CD4-positive, alpha-beta T cell treated with Interleukin-17A for 4 hours (primary cell): ENCODE measurements around the gene PCSK6.

Experiments
- DNase-seq: peaks from one replicate; pipeline ENCODE4 v3.0.0-alpha.2; 2020; ENCODE audit warnings: mixed read lengths

PCSK6 gene

DNA sequence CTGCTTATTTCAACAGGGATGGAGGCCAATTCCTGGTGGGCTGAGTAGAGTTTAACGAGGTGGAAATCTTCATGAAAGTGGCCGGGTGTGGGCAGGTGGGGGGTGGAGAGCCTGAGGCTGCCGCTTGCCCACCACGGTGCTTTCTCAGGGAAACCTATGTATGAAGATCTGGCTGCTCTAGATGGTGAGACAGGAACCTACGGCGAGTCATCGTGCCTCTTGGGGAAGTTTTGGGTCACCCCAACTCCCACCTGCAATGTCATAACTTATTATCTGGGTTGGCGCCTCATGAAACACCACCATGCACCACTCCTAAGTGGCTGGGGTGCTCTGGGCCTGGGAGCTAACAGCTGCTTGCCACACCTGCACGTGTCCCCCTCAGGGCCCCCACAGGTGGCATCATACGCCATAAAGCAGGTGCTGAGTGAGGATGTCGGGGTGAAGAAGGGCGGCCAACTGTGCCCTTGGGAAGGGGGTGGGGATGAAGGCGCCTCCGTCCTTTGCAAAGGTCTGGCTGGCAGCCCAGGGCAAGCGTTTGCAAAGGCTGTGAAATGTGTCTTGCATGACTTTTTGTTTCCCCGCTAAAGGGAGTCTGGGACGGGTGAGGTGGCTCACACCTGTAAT is 166.5 kb downstream of the PCSK6 start:
- DNase-seq, result no peak

DNA sequence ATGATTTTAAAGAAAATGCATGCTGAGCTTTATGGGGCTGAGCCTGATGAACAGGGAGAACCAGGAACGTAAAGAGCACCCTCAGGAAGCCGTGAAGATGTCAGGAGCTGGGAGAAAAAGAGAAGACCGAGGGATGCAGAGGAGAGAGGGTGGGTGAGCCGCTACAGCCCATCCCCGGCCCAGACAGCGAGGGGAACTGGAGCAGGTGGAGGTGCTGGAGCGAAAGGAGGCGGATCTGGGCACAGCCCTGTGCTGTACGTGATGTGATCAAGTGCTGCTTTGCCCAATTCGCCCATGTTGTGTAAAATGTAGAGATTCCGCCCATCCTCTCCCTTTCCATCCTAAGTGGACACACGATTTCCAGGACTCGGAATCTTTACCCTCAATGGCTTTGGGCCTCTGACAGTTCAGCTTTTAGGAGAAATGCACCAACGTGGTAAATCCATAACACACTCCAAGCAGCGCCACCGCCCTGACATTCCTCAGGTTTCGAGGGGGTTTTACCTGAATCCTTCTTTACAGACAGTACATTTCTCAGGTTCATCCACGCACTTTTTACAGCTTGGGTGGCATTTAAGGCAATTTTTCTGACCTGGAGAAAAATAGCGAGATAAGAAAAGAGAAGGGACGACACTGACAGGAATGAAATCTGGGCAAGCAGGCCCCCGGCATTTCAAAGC is 167.4 kb downstream of the PCSK6 start:
- no peak for DNase-seq

DNA sequence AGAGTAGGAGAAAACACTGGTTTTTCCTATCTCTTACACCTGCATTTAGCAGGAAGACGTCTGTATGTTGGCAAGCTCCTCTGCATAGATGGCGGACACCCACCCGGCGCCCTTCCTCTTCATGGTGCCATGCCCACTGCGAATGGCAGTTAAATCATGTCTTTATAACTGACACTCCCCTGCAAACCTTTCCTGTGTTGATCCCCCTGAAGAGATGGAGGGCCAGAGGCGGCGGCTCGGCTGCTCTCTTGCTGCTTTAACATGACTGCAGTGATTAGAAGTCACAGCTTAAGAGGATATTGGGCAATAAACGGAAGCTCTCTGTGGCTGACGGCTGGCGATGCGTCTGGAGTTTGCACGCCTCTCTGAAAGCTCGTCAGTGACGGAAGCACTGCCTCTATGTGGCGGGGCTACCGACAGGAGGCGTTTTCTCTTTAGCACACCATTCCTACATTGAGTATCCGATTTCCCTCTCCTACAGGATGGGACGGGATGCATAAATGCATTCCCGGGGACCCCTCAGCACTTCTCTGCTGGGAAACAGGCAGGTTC is 168.9 kb downstream of the PCSK6 start:
- DNase-seq, result peak; percentile 70

DNA sequence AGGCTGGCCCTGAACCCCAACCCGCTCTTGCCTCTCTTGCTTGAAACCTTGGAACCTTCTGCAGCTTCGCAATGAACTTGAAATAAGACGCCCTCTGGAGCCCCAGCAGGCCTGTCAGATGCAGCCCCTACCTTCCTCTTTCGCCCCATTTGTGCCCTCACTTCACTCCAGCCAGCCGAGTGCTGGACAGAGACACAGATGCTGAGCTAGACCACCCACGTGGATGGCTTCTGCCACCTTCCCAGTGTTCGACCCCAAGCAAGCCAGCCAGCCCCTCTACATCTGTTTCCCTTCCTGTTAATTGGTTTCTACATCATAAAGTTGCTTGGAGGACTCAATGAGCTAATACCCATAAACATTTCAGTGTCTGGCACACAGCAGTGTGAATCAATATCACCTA is 170.7 kb downstream of the PCSK6 start:
- DNase-seq, result no peak

DNA sequence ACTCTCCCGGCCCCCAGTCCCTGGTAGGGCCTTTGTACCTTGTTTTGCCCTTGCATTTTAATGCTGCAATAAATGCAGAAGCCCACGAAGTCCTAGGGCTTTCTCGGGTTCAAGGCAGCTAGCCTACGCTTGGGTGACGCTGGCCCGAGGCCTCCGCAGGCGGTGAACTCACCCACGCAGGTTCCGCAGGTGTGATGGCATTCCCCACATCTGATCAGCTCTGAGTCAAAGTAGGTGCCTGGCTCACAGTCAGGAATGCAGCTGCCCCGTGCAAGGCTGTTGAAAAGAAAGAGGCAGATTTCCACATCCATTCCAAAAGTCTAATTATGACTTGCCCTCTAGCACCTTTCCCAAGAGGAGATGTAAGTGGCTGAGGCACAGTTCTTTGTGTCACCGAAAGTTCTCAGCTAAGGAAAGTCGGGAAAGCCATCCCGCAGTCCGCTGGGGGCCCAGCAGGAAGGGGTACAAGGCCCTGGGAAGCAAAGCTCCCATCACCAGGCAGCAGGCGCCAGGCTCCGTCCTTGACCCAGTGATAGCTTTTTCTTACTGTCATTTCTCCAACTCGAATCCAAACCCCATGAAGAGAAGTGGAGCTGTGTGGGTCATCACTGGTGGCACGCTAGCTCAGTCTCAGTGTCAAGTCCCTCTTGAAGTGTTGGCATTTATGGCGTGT is 171.2 kb downstream of the PCSK6 start:
- DNase-seq, result no peak

DNA sequence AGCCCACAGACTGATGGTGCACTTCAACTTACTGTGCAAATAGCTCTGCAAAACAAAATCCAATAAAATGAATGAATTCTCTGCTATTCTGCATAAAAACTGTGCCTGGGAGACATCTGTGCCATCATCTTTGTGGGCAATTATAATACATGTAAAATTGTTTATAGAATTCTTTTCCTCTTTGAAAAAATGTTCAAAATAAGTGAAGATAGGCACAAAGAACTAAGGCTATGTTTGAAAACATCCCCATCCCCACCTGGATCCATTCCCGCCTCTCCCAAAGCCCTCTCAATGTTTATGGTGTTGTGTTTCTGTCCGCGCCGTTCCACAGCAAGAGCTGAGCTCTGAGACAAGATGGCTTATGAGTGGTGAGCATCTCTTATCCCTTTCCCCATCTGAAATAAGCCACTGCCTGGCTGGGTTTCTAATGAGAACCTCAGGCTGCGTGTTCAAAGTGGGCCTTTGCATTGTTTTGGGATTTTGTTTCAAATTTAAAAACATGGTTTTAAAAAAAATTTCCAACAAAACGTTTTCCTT is 172.1 kb downstream of the PCSK6 start:
- DNase-seq, result no peak

DNA sequence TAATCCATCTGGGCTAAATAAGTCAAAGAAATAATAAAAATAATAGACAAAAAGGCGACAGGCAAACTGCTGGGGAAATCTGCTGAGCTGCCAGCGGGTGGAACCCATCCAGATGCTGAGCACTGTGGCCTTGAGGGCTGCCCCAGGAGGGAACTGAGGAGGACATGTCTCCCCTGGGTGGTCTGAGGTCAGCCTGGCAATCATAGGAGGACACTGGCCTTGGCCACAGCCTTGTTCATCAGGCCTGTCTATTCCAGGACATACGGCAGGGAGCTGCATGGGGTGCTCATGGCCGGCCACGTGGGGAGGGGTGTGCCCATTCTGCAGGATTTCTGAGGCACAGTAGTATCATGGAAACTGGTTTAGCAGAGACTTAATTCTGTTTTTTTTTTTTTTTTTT is 173.0 kb downstream of the PCSK6 start:
- DNase-seq, result no peak

DNA sequence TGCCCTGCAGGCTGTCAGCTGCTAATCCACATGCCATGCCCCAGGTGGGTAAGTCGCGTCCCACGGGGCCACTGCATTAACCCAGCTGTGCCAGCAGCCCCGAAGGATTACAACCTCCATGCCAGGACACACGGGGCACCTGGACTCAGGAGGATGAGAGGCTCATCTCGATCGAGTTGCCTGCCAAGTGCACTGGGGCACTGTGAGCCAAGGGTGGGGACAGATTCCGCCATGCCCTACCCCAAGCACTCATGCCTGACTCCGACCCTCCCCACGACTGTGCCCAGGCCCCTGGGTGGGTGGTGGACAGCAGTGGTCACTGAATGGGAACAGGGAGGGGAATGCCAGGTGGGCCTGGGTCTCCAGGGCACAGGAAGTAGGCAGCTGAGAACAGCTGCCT is 173.8 kb downstream of the PCSK6 start:
- DNase-seq, result no peak

DNA sequence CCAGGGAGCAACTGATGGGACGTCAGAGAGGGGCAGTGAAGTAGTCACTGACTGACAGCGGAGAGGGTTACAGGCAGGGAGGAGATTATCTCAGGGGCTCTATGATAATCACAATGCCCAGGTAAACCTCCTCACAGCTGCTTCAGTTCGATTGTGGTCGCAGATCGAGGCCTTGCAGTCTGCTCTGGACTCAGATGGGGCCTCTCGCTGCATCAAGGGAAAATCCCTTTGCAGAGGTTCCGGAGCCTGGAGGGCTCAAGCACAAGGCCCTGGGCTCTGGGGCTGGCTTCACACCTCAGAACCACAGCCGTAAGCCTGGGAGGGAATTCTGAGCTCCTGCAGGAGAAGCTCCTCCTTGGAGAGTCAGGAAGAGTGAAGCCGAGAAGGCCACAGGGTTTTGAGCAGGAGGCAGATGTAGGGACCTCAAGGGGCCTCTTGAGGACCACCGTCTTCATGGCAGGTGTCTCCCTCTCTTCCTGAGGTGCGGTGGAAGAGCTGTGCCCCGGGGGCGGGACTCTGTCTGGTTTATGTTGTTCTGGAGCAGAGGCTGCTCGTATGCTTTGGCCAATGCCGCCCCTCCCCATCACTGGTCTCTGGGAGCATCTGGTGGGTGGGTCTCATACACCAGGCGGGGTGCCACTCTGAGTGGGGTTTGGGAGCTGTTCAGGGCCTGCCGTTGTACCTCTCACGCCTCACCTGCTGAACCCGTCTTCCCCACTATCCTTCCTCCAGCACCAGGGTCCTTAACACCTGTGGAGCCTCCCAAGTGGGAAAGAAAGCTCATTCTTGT is 175.0 kb downstream of the PCSK6 start:
- DNase-seq, result no peak

DNA sequence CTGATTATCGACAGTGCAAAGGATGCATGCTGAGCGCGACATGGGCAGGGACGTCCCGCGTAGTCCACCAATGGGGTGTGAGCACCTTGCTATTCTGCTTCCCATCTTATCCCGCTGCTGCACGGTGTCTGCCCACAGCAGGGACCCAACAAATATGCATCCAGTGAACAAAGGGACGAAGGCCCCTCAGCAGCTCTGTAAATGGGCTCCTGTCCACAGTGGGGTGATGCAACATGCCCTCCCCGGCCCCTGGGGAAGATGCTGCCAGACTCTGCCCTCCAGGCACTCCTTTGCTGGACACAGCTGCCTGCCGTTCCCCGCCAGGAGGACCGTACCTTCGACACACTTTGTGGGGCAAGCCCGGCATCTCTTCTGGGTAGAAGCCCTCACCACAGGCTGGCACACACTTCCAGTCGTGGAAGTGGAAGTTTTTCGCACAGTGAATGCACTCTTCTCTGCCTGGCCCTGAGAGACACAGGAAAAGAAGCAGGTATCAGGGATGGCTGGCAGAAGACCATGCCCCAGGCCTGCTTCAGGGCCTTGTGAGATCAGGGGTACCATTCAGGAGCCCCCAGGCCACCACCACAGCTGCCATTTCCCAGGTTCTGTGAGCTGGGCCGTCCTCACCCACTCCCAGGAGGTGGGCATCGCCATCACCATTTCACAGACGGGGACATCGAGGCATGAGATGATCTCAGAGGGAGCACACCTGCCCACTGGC is 176.3 kb downstream of the PCSK6 start:
- no peak for DNase-seq

DNA sequence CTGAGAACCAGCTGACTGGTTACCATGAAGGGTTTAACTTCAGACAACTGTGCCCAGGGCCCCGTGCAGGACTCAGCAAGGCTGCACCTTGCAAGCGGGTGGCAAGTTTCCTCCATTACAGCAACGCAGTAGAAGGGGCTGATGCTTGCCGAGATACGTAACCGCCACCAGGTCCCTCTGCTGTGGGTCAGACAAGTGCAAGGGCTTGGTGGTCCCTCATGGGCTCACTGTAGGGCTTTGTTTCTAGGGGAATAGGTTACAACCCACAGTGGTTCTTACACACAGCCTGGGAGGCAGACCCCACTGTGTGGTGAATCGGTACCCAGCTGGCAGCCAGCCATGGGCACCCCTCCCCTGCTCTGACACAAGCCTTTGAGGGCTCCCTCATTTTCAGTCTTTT is 179.0 kb downstream of the PCSK6 start:
- DNase-seq, result no peak

DNA sequence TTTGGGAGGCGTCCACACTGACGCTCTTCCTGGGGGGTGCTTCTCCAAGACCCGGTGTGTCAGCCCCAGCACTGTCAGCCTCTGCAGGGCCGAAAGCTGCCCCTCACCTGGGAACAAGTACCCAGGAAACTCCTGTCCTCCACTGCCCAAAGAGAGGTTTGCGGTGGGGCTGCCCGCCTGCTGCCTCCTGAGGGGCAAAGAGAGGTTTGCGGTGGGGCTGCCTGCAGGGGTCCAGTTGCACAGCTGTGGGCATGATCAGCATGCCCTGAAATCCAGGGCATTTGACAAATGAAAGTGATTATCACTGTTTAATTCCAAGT is 179.4 kb downstream of the PCSK6 start:
- DNase-seq, result no peak

DNA sequence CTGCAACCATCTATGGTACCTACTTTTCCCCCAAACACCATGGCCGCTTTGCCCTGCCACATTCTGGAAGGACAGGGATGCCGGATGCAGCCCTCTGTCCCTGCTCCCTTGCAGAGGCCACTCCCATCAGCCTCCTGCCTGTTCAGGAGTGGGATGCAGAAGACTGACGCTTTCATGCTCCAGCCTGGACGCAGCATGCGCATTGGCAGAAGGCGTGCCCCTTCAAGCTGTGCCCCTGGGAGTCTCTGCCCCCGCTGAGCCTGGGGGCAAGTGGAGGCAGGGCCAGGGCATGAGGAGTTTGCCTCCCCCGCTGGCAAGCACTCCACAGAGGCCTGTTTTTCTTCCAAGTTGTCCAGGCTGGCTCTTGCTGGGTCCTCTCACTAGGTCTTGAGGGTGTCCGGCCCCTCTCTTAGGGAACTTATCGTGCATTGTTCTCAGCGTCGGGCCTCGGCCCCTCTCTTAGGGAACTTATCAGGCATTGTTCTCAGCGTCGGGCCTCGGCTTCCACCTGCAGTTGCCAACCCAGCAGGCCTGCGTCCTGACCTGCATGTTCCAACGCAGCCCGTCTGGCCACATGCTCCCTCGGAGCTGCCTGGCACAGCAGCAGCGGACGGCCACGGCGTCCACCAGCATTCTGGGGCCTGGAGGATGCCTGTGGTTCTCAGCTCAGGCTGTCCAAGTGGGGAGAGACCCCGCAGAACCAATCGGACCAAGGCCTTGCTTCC is 179.9 kb downstream of the PCSK6 start:
- no peak for DNase-seq

DNA sequence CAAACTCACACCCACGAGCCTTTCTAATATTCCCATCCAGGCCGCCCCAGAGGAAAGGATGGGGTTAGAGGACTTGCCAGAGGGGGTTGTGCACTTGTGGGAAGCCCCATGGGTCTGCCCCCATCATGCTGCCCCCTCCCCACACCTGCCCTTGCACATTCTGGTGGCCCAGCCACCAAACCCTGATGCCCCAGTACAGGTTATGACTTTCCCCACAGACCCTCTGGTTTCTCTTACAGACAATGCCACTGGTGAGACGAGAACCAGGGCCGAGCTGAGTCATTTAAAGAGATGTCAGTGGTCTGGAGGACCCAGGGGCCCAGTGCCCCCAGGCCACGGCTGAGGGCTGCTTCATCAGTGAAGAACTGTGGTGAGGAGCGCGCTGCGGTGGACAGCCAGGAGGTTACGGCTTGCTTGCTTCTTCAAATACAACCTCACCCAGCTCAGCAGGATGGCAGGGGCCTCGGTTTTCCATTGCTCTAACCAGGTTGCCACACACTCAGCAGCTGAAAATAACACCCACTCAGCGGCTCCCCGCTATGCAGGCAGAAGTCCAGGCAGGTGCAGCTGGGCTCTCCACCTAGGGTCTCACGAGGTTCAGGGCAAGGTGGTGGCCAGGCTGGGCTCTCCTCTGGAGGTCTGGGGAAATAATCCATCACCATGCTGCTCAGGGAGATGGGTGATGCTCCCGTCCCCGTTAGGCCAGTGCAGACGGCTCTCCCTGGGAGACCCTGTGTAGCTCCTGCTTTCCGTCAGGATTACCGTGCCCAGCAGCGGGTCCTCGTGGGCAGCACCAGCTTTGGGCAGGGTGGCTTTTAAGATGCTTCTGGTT is 180.7 kb downstream of the PCSK6 start:
- no peak for DNase-seq

DNA sequence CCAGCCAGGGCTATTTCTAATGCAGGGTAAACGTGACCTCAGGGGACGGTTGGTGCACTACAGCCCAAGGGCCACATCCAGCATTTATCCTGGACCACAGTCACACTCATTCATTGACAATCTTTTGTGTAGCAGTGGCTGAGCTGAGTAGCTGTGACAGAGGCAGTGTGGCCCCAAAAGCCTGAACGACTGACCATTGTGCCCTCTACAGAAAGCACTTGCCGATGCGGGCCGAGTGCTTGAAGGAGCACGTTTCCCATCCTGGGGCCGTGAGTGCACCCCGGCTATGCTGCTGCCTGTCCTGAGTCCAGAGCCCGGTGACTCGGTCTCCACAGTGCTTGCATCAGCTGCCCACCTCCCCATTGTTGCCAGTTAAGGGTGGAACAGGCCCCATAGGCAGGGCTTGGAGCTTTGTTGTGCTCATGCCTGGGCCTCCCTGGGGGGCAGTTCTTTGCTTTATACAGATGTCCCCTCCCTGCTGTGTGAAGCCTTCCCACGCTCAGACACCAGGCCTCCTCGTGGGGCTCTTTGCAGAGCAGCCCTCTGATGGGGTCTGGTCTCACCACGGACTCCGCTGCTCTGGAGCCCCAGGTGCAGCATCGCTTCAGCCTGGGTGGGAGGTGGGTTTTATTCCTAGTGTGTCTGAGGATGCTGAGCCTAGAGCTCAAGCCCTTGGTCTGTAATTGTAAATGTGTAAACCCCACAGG is 181.5 kb downstream of the PCSK6 start:
- no peak for DNase-seq

DNA sequence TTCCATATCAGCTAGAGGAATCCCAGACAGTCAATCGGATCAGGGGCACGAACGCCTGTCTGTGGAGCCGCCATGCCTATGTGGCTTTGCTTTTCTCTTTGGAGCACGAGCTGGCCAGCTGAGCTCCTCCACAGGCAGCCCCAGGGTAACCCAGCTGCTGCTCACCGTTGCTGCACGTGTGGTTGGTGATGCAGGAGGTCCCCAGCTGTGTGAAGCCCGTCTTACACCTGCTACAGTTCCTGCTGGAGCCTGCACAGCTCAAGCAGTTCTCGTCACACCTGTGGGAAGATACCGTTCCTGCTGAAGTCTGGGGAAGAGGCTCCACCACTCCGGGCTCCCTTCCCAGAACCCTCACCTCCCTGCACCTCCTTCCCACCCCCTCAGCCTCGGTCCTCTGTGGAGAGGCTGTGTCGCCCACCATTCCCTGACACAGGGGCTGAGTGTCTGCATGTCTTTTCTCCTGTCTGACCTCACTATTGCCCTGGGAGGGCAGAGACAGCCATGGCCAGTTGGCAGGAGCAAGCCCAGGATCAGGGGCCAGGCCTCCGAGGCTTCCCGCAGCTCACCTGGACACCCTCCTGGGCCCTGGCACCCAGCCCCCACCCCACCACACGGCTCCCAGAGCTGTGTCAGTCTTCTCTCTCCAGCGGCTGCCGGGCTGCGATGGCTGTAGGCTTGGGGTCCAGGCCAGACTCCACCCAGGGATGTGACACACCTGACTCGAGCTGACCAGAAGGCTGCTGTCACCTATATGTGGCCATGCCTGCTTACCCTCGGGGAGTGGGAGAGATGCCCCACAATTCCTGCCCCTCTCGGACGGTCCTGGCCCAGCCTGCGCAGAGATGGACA is 182.2 kb downstream of the PCSK6 start:
- DNase-seq, result no peak

DNA sequence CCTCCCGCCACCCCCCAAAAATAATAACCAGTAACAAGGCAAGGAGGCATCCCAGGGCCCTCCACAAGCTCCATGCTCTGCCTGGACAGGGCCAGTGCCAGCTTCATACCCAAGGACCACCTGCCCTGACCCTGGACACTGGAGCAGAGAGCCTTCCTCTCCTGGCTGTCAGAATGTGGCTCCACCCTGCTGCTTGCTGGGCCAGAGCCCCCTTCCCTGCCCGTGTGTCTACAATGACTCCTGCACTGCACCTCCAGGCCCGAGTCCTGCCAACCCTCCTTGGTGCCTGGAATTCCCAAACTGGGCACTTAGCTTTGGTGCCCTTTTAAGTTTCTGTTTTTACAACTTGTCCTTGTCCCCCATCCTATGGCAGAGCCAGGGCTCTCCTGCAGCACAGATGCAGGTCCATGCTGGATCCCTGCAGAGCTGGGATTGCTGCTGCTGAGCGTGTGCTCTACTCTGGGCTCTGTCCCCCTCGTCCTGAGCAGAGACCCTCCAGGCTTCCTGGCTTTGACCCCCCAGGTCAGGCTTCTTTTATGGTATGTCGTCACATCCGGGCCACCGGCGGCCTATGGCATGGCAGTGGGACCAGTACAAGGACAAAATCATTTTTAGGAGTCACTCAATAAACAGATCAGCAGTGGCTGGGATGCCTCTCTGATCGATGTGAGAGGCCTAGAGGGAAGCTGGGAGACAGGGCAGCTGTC is 183.0 kb downstream of the PCSK6 start:
- no peak for DNase-seq

DNA sequence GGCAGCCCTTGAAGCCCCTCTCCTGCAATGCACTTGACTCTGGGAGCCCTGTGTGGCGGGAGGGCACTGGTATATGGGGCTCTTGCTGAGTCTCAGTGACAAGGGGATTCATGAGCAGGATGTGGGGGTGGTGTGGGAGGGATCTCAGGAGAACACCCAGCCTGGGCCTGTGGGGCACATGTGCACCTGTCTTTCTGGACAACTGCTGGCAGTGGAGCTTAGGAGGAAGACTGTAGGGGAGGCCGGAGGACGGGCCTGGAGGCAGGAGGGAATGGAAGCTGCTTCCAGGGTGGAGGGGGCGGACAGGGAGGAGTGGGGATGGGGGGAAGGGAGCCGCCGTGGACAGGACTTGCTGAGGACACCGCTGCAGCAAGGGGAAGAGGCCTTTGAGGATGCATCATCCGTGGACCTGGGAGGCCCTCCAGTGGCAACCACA is 183.7 kb downstream of the PCSK6 start:
- no peak for DNase-seq
